ENCODE data around the gene MTMR12. TPM values are rescaled to one million over a fixed set of nuclear protein-coding genes. Genes with fewer than 3 reads are reported as not detected.

MTMR12 gene
- total and polyA plus RNA-seq, 2 of the 13 experiments (the other 11 are each of a cell fraction or from before 2014, with no cell fraction given) = 23.4 to 36.6 TPM

DNA sequence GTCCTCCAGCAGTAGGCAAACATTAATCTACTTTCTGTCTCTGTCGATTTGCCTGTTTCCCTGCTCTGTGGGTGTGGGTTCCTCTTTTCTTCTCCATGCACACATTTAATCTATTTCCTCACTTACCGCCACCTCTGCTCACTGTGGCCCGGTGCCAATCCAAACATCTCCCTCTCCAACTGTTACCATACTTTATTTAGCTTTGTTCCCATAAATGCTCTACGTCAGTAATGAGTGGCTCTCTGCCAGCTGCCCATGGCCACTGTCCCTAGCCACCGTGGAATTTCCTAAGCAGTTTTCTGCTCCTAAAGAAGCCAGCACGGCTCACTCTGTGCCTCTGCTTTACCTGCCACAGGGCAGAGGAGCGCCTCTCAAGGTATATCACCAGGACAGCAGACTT, 119.1 kb downstream of the MTMR12 start (continued):
- TF ChIP-seq, protein P1, sequence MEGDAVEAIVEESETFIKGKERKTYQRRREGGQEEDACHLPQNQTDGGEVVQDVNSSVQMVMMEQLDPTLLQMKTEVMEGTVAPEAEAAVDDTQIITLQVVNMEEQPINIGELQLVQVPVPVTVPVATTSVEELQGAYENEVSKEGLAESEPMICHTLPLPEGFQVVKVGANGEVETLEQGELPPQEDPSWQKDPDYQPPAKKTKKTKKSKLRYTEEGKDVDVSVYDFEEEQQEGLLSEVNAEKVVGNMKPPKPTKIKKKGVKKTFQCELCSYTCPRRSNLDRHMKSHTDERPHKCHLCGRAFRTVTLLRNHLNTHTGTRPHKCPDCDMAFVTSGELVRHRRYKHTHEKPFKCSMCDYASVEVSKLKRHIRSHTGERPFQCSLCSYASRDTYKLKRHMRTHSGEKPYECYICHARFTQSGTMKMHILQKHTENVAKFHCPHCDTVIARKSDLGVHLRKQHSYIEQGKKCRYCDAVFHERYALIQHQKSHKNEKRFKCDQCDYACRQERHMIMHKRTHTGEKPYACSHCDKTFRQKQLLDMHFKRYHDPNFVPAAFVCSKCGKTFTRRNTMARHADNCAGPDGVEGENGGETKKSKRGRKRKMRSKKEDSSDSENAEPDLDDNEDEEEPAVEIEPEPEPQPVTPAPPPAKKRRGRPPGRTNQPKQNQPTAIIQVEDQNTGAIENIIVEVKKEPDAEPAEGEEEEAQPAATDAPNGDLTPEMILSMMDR (CRISPR knock-in tag; IDR thresholded peaks at IDR 0.05) = 0 out of 2 replicates have a peak, but pooled peaks have one; percentile 6
- TF ChIP-seq KLF12 (CRISPR knock-in tag; IDR thresholded peaks at IDR 0.05; ENCODE audit: borderline replicate concordance) (0 out of 2 replicates have a peak, but pooled peaks have one; percentile 25), ZMAT3 (CRISPR knock-in tag; conservative IDR thresholded peaks at IDR 0.05) (no peak), PHF20 (CRISPR knock-in tag; IDR thresholded peaks at IDR 0.05) (no peak), CEBPG (CRISPR knock-in tag; IDR thresholded peaks at IDR 0.05) (no peak; the same call in 1 of the 2 replicates), U2AF1 (optimal IDR thresholded peaks at IDR 0.05; ENCODE audit: low read depth, low read length) (no peak), CREM (IDR thresholded peaks at IDR 0.05) (peak; percentile 28; the same call in 1 of the 2 replicates), CREM (CRISPR knock-in tag; IDR thresholded peaks at IDR 0.05) (no peak), CREB1 (IDR thresholded peaks at IDR 0.05) (no peak), CREB1 (CRISPR knock-in tag; IDR thresholded peaks at IDR 0.05) (peak; percentile 77; the same call in 1 of the 2 replicates), ATRX (CRISPR knock-in tag; IDR thresholded peaks at IDR 0.05; ENCODE audit: borderline replicate concordance) (no peak), SMAD9 (CRISPR knock-in tag; IDR thresholded peaks at IDR 0.05) (no peak), RFXANK (CRISPR knock-in tag; IDR thresholded peaks at IDR 0.05) (no peak), ZSCAN9 (CRISPR knock-in tag; IDR thresholded peaks at IDR 0.05; ENCODE audit: borderline replicate concordance) (no peak), ZNF430 (CRISPR knock-in tag; IDR thresholded peaks at IDR 0.05) (peak; percentile 95), RARG (CRISPR knock-in tag; IDR thresholded peaks at IDR 0.05; ENCODE audit: low read depth) (no peak), RAD21 (CRISPR knock-in tag; IDR thresholded peaks at IDR 0.05) (no peak), RBAK (CRISPR knock-in tag; IDR thresholded peaks at IDR 0.05) (no peak), DNMT3B (CRISPR knock-in tag; conservative IDR thresholded peaks at IDR 0.05) (no peak), ZNF253 (CRISPR knock-in tag; IDR thresholded peaks at IDR 0.05; ENCODE audit: borderline replicate concordance) (no peak)
- TF ChIP-seq, protein P2, sequence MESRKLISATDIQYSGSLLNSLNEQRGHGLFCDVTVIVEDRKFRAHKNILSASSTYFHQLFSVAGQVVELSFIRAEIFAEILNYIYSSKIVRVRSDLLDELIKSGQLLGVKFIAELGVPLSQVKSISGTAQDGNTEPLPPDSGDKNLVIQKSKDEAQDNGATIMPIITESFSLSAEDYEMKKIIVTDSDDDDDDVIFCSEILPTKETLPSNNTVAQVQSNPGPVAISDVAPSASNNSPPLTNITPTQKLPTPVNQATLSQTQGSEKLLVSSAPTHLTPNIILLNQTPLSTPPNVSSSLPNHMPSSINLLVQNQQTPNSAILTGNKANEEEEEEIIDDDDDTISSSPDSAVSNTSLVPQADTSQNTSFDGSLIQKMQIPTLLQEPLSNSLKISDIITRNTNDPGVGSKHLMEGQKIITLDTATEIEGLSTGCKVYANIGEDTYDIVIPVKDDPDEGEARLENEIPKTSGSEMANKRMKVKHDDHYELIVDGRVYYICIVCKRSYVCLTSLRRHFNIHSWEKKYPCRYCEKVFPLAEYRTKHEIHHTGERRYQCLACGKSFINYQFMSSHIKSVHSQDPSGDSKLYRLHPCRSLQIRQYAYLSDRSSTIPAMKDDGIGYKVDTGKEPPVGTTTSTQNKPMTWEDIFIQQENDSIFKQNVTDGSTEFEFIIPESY (CRISPR knock-in tag; IDR thresholded peaks at IDR 0.05) = no peak
- TF ChIP-seq, protein P3, sequence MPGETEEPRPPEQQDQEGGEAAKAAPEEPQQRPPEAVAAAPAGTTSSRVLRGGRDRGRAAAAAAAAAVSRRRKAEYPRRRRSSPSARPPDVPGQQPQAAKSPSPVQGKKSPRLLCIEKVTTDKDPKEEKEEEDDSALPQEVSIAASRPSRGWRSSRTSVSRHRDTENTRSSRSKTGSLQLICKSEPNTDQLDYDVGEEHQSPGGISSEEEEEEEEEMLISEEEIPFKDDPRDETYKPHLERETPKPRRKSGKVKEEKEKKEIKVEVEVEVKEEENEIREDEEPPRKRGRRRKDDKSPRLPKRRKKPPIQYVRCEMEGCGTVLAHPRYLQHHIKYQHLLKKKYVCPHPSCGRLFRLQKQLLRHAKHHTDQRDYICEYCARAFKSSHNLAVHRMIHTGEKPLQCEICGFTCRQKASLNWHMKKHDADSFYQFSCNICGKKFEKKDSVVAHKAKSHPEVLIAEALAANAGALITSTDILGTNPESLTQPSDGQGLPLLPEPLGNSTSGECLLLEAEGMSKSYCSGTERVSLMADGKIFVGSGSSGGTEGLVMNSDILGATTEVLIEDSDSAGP (CRISPR knock-in tag; IDR thresholded peaks at IDR 0.05; ENCODE audit: borderline replicate concordance) = no peak
- TF ChIP-seq, protein P4, sequence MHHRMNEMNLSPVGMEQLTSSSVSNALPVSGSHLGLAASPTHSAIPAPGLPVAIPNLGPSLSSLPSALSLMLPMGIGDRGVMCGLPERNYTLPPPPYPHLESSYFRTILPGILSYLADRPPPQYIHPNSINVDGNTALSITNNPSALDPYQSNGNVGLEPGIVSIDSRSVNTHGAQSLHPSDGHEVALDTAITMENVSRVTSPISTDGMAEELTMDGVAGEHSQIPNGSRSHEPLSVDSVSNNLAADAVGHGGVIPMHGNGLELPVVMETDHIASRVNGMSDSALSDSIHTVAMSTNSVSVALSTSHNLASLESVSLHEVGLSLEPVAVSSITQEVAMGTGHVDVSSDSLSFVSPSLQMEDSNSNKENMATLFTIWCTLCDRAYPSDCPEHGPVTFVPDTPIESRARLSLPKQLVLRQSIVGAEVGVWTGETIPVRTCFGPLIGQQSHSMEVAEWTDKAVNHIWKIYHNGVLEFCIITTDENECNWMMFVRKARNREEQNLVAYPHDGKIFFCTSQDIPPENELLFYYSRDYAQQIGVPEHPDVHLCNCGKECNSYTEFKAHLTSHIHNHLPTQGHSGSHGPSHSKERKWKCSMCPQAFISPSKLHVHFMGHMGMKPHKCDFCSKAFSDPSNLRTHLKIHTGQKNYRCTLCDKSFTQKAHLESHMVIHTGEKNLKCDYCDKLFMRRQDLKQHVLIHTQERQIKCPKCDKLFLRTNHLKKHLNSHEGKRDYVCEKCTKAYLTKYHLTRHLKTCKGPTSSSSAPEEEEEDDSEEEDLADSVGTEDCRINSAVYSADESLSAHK (CRISPR knock-in tag; IDR thresholded peaks at IDR 0.05; ENCODE audit: borderline replicate concordance) = no peak
- TF ChIP-seq, protein P5, sequence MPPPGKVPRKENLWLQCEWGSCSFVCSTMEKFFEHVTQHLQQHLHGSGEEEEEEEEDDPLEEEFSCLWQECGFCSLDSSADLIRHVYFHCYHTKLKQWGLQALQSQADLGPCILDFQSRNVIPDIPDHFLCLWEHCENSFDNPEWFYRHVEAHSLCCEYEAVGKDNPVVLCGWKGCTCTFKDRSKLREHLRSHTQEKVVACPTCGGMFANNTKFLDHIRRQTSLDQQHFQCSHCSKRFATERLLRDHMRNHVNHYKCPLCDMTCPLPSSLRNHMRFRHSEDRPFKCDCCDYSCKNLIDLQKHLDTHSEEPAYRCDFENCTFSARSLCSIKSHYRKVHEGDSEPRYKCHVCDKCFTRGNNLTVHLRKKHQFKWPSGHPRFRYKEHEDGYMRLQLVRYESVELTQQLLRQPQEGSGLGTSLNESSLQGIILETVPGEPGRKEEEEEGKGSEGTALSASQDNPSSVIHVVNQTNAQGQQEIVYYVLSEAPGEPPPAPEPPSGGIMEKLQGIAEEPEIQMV (CRISPR knock-in tag; IDR thresholded peaks at IDR 0.05; ENCODE audit: low read depth) = no peak

Measured in HepG2 (cell line).